GM12891 (cell line): ENCODE measurements around the gene CCNL2.

Source experiments
- DNase-seq: peaks from one replicate; pipeline ENCODE4 v3.0.0; 2011; ENCODE audit warnings: low spot score; ENCODE audit not compliant: insufficient read length
- FAIRE-seq: peaks from 2 replicates; lab custom pipeline; 2011; peaks lifted over from hg19 to GRCh38; lab: Jason Lieb, UNC
- PAX5 ChIP-seq: IDR thresholded peaks from 2 replicates; pipeline ENCODE4 v1.6.1; 2011; ENCODE audit warnings: low read length, moderate library complexity, mild to moderate bottlenecking; ENCODE audit not compliant: insufficient read depth, severe bottlenecking
- POLR2A ChIP-seq: IDR thresholded peaks from 2 replicates; pipeline ENCODE4 v1.6.1; 2011; ENCODE audit warnings: low read depth, low read length, control low read depth
- POLR2AphosphoS5 ChIP-seq: IDR thresholded peaks from 2 replicates; pipeline ENCODE4 v1.6.1; 2011; ENCODE audit warnings: low read depth, low read length, control low read depth
- POU2F2 ChIP-seq: IDR thresholded peaks from 2 replicates; pipeline ENCODE4 v1.6.1; 2011; ENCODE audit warnings: low read depth, mild to moderate bottlenecking, control low read depth, low read length, moderate library complexity
- SPI1 ChIP-seq: IDR thresholded peaks from 2 replicates; pipeline ENCODE4 v1.6.1; 2011; ENCODE audit warnings: low read depth, low read length, control low read depth
- TAF1 ChIP-seq: IDR thresholded peaks from 2 replicates; pipeline ENCODE4 v1.6.1; 2011; ENCODE audit warnings: low read depth, low read length, control low read depth

CCNL2 gene

GRCh38 chr1:1427106-1427819 is 28.1 kb upstream of the CCNL2 start:
- peak; percentile 48 for FAIRE-seq
- peak; percentile 39 for DNase-seq
- no peak for TF ChIP-seq TAF1
- TF ChIP-seq POLR2AphosphoS5, result no peak
- TF ChIP-seq PAX5, result no peak
- no peak for TF ChIP-seq SPI1
- TF ChIP-seq POLR2A, result no peak

GRCh38 chr1:1426496-1427105 is 27.5 kb upstream of the CCNL2 start:
- no peak for FAIRE-seq
- DNase-seq, result no peak
- no peak for TF ChIP-seq SPI1
- no peak for TF ChIP-seq POLR2A
- no peak for TF ChIP-seq TAF1
- no peak for TF ChIP-seq POLR2AphosphoS5
- no peak for TF ChIP-seq POU2F2
- no peak for TF ChIP-seq PAX5

- DNase-seq, result peak; percentile 36
- no peak for FAIRE-seq
- TF ChIP-seq POU2F2, result no peak
- TF ChIP-seq POLR2AphosphoS5, result no peak
- TF ChIP-seq SPI1, result no peak
- no peak for TF ChIP-seq POLR2A
- TF ChIP-seq TAF1, result no peak
- no peak for TF ChIP-seq PAX5
Measured at GRCh38 chr1:1425753-1426495, 26.8 kb upstream of the CCNL2 start.

- no peak for TF ChIP-seq POU2F2
- TF ChIP-seq SPI1, result no peak
- TF ChIP-seq TAF1, result no peak
- TF ChIP-seq POLR2AphosphoS5, result no peak
- no peak for TF ChIP-seq PAX5
- TF ChIP-seq POLR2A, result no peak
- DNase-seq (no peak), FAIRE-seq (no peak)
Measured at GRCh38 chr1:1425426-1425752, 26.3 kb upstream of the CCNL2 start.

GRCh38 chr1:1424707-1425106 is 25.6 kb upstream of the CCNL2 start:
- no peak for DNase-seq
- TF ChIP-seq POLR2A (no peak), POU2F2 (no peak), PAX5 (no peak), SPI1 (no peak), TAF1 (no peak), POLR2AphosphoS5 (no peak)
- no peak for FAIRE-seq

GRCh38 chr1:1423245-1423597 is 24.1 kb upstream of the CCNL2 start:
- no peak for TF ChIP-seq POLR2AphosphoS5
- TF ChIP-seq POU2F2, result no peak
- no peak for TF ChIP-seq PAX5
- TF ChIP-seq SPI1, result no peak
- no peak for TF ChIP-seq TAF1
- no peak for TF ChIP-seq POLR2A
- FAIRE-seq (no peak), DNase-seq (no peak)

GRCh38 chr1:1422465-1423244 is 23.5 kb upstream of the CCNL2 start:
- DNase-seq (no peak), FAIRE-seq (peak; percentile 60)
- TF ChIP-seq POU2F2 (no peak), TAF1 (no peak), SPI1 (no peak), PAX5 (no peak), POLR2AphosphoS5 (no peak), POLR2A (no peak)

- no peak for TF ChIP-seq TAF1
- no peak for TF ChIP-seq POLR2AphosphoS5
- no peak for TF ChIP-seq PAX5
- no peak for TF ChIP-seq POU2F2
- no peak for TF ChIP-seq POLR2A
- no peak for TF ChIP-seq SPI1
- no peak for DNase-seq
- FAIRE-seq, result no peak
Measured at GRCh38 chr1:1421907-1422464, 22.9 kb upstream of the CCNL2 start.
